GM23248 (cell line): ENCODE data around the gene P4HA1. TPM values are rescaled to one million over a fixed set of nuclear protein-coding genes. Genes with fewer than 3 reads are reported as not detected.
"Not testable (repeated sequence)": the region's sequence is repeated elsewhere in the genome, so short reads cannot be mapped to it uniquely, and the experiment has no call there.

Experiments
- DNase-seq: peaks from one replicate; pipeline ENCODE4 v3.0.0-alpha.2; 2015
- H2AFZ ChIP-seq: fragments of 200-600 bp; sonication (generic); 2 replicates; pipeline ENCODE4 v1.6.1; 2016; ENCODE audit warnings: antibody characterized with exemption
- H3F3A ChIP-seq: fragments of 200-600 bp; sonication (generic); 2 replicates; pipeline ENCODE4 v1.6.1; 2016; ENCODE audit warnings: mild to moderate bottlenecking, antibody characterized with exemption, mixed run types; ENCODE audit not compliant: insufficient read depth
- H3K27ac ChIP-seq: fragments of 200-600 bp; sonication (generic); 2 replicates; pipeline ENCODE4 v1.5.1; 2016; ENCODE audit warnings: mild to moderate bottlenecking
- H3K27me3 ChIP-seq: fragments of 200-600 bp; sonication (generic); replicated peaks from 2 replicates; pipeline ENCODE4 v1.6.1; 2016; ENCODE audit warnings: mild to moderate bottlenecking; ENCODE audit not compliant: insufficient read depth
- H3K36me3 ChIP-seq: fragments of 200-600 bp; sonication (generic); 2 replicates; pipeline ENCODE4 v1.6.1; 2016; ENCODE audit warnings: low read depth, mild to moderate bottlenecking
- H3K4me1 ChIP-seq: fragments of 200-600 bp; sonication (generic); 2 replicates; pipeline ENCODE4 v1.6.1; 2016; ENCODE audit warnings: mild to moderate bottlenecking; ENCODE audit not compliant: insufficient read depth
- H3K4me2 ChIP-seq: fragments of 200-600 bp; sonication (generic); one replicate; pipeline ENCODE4 v1.6.1; 2016; ENCODE audit warnings: mild to moderate bottlenecking; ENCODE audit not compliant: unreplicated experiment
- H3K4me3 ChIP-seq: fragments of 200-600 bp; sonication (generic); 2 replicates; pipeline ENCODE4 v1.5.1; 2016; ENCODE audit warnings: mild to moderate bottlenecking
- H3K79me2 ChIP-seq: fragments of 200-600 bp; sonication (generic); 2 replicates; pipeline ENCODE4 v1.6.1; 2016; ENCODE audit warnings: mild to moderate bottlenecking; ENCODE audit not compliant: insufficient read depth
- H3K9ac ChIP-seq: fragments of 200-600 bp; sonication (generic); 2 replicates; pipeline ENCODE4 v1.6.1; 2016; ENCODE audit warnings: mild to moderate bottlenecking
- H3K9me2 ChIP-seq: fragments of 200-600 bp; sonication (generic); 2 replicates; pipeline ENCODE4 v1.6.1; 2016; ENCODE audit warnings: mixed run types, mild to moderate bottlenecking, moderate library complexity; ENCODE audit not compliant: insufficient read depth
- H3K9me3 ChIP-seq: fragments of 200-600 bp; sonication (generic); one replicate; pipeline ENCODE4 v1.6.1; 2017; ENCODE audit warnings: low read depth
- H4K20me1 ChIP-seq: fragments of 200-600 bp; sonication (generic); 2 replicates; pipeline ENCODE4 v1.6.0; 2016; ENCODE audit not compliant: insufficient read depth
- EZH2 ChIP-seq: fragments of 200-600 bp; sonication (generic); IDR thresholded peaks from 2 replicates; pipeline ENCODE4 v1.6.1; 2018; ENCODE audit warnings: antibody characterized with exemption, mild to moderate bottlenecking; ENCODE audit not compliant: insufficient read depth, poor library complexity, severe bottlenecking
- EZH2phosphoT487 ChIP-seq: fragments of 200-600 bp; sonication (generic); IDR thresholded peaks from 2 replicates; pipeline ENCODE4 v1.6.1; 2018; ENCODE audit warnings: antibody characterized with exemption, moderate library complexity, mild to moderate bottlenecking, low read depth; ENCODE audit not compliant: insufficient read depth
- WGBS, 2 experiments: methylation state at CpG; one replicate each; pipeline ENCODE4 v1.1.6; 2015 to 2017; ENCODE audit warnings: low lambda C conversion rate in 2 of 2, low coverage in 1 of 2; ENCODE audit errors: missing lambda C conversion rate in 2 of 2; 5-methylcytosine and 5-hydroxymethylcytosine counted together
- in situ Hi-C: fragments of 300-500 bp; cut with MboI; formaldehyde crosslinking; loops from 2 replicates; pipeline ENCODE4 v1.15.0; 2020
- polyA plus RNA-seq: library from polyadenylated mRNA; unstranded; fragments of >200 nt; fragmentation: Nextera tagmentation; extraction: Ambion mirVana; gene quantifications from 2 replicates; pipeline ENCODE4 v1.2.1, GENCODE V29; 2016
- total RNA-seq: library from RNA; depleted of rRNA; stranded (reverse); fragments of >200 nt; shearing (Covaris generic); gene quantifications from 2 replicates; pipeline ENCODE4 v1.2.3, GENCODE V29; 2014

The P4HA1 gene
- total and polyA plus RNA-seq, 2 experiments from 2014 or later: 363 to 387 TPM

DNA sequence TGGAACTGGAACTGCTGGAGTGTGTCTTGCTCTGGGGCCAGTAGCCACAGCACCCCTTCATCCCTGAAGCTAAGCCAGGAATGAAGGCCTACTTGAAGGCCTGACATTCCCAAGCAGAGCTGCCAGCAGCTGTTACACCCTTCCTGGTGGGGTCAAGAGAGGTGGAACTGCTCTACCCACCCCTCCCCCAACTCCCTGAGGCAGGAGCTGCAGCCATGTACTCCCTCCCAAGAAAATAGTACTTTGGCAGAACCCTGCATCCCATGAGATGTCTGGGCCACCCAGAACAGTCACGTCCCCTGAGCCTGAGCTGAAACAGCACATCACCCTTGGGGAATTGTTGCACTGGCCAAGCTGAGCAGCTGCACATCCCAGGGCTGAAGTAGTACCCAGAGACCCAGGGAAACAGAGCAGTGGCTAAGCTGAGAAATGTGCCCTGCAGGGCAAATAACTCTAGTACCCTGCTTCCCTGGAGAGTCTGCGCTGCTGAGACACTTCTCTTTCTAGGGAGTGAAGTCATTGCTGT lies 78.6 kb downstream of the P4HA1 start:
- no peak overlapping the region for H3K9ac ChIP-seq
- 75 to 84% methylated on average over 2 of the region's 2 CpGs for WGBS, 2 experiments
- H3F3A ChIP-seq: peaks cover 12% of the 10 kb centered on the region; the same call in 1 of the 2 replicates
- no peaks in the 10 kb centered on the region for H3K27me3 ChIP-seq
- TF ChIP-seq EZH2phosphoT487 (no peak), EZH2 (no peak)
- DNase-seq: no peak
- H3K4me1 ChIP-seq: no peaks in the 10 kb centered on the region
- H3K79me2 ChIP-seq: peaks cover 81% of the 10 kb centered on the region
- peaks cover 10% of the 10 kb centered on the region; the same call in 1 of the 2 replicates for H4K20me1 ChIP-seq
- H3K36me3 ChIP-seq: peaks cover 34% of the 10 kb centered on the region
- no peak overlapping the region for H2AFZ ChIP-seq
- H3K9me3 ChIP-seq: no peaks in the 10 kb centered on the region
- no peak overlapping the region for H3K4me2 ChIP-seq
- in situ Hi-C loops: no loop called here
- H3K4me3 ChIP-seq: no peak overlapping the region
- H3K27ac ChIP-seq: no peak overlapping the region
- no peaks in the 10 kb centered on the region for H3K9me2 ChIP-seq

DNA sequence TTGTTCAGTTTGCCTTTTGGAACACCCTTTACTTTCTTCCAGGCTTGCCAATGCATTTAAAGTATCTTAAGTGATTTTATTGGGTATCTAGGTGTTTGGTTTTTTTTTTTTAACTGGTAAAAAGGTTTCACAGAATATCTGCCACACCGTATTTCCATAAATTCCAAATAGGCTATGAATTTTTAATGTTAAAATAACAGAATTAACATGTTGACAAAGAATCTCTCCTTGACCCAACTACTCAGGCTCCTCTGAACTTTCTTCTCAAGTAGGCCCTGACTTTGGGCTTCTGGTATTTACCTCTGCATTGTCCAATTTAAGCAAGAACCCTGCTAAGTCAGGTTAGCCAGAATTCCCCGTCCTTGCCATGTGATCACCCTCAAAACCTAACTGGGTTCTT lies 80.9 kb downstream of the P4HA1 start:
- no peak for DNase-seq
- H3K36me3 ChIP-seq: peaks cover 45% of the 10 kb centered on the region
- H3K9ac ChIP-seq: no peak overlapping the region
- H4K20me1 ChIP-seq: peaks cover 6% of the 10 kb centered on the region; the same call in 1 of the 2 replicates
- no peak overlapping the region for H3K27ac ChIP-seq
- WGBS, 2 experiments: 95 to 97% methylated on average over 2 of the region's 2 CpGs
- no peaks in the 10 kb centered on the region for H3K27me3 ChIP-seq
- no peaks in the 10 kb centered on the region for H3K9me3 ChIP-seq
- TF ChIP-seq EZH2phosphoT487 (no peak), EZH2 (no peak)
- peaks cover 15% of the 10 kb centered on the region; the same call in 1 of the 2 replicates for H3F3A ChIP-seq
- no peak overlapping the region for H3K4me3 ChIP-seq
- in situ Hi-C loops: no loop called here
- no peaks in the 10 kb centered on the region for H3K4me1 ChIP-seq
- no peaks in the 10 kb centered on the region for H3K9me2 ChIP-seq
- H3K4me2 ChIP-seq: no peak overlapping the region
- peaks cover 73% of the 10 kb centered on the region for H3K79me2 ChIP-seq
- no peak overlapping the region for H2AFZ ChIP-seq

DNA sequence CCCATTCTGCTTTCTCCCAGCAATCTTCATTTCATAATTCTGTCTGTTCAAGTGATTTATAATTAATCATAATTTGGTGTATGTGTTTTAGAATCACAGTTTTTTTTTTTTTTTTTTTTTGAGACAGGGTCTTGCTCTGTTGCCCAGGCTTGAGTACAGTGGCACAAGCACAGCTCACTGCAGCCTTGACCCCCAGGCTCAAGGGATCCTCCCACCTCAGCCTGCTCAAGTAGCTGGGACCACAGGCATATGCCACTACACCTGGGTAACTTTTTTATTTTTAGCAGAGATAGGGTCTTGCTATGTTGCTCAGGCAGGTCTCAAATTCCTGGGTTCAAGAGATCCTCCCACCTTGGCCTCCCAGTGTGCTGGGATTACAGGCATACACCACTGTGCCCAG lies 92.8 kb downstream of the P4HA1 start:
- Histone ChIP-seq H2AFZ (no peak overlapping the region), H3K79me2 (no peaks in the 10 kb centered on the region), H3K9me3 (no peaks in the 10 kb centered on the region), H3K9me2 (no peaks in the 10 kb centered on the region), H4K20me1 (no peaks in the 10 kb centered on the region; the same call in 1 of the 2 replicates), H3K4me2 (no peak overlapping the region), H3K27ac (no peak overlapping the region), H3K9ac (no peak overlapping the region), H3K4me3 (no peak overlapping the region), H3K36me3 (peaks cover 83% of the 10 kb centered on the region), H3K4me1 (no peaks in the 10 kb centered on the region), H3F3A (0 out of 2 replicates have a peak, but pooled peaks cover 3% of the 10 kb centered on the region), H3K27me3 (no peaks in the 10 kb centered on the region)
- in situ Hi-C loops: no loop called here
- DNase-seq: no peak
- no peak for TF ChIP-seq EZH2phosphoT487
- no peak for TF ChIP-seq EZH2

- H3F3A ChIP-seq: peaks cover 11% of the 10 kb centered on the region; the same call in 1 of the 2 replicates
- no peaks in the 10 kb centered on the region for H3K4me1 ChIP-seq
- no peaks in the 10 kb centered on the region for H3K27me3 ChIP-seq
- H3K9ac ChIP-seq: no peak overlapping the region
- DNase-seq: no peak
- no peak overlapping the region for H3K27ac ChIP-seq
- H3K79me2 ChIP-seq: no peaks in the 10 kb centered on the region
- no peaks in the 10 kb centered on the region for H3K9me3 ChIP-seq
- no peak overlapping the region for H3K4me2 ChIP-seq
- H3K9me2 ChIP-seq: no peaks in the 10 kb centered on the region
- WGBS, 2 experiments: 96 to 98% methylated on average over 3 of the region's 3 CpGs
- no peak overlapping the region for H2AFZ ChIP-seq
- no peak for TF ChIP-seq EZH2phosphoT487
- no peak for TF ChIP-seq EZH2
- H3K36me3 ChIP-seq: peaks cover 60% of the 10 kb centered on the region
- no peak overlapping the region for H3K4me3 ChIP-seq
- in situ Hi-C loops: no loop called here
- no peaks in the 10 kb centered on the region; the same call in 1 of the 2 replicates for H4K20me1 ChIP-seq
Observed at GRCh38 chr10:73000973-73001372, 95.7 kb downstream of the P4HA1 start.

DNA sequence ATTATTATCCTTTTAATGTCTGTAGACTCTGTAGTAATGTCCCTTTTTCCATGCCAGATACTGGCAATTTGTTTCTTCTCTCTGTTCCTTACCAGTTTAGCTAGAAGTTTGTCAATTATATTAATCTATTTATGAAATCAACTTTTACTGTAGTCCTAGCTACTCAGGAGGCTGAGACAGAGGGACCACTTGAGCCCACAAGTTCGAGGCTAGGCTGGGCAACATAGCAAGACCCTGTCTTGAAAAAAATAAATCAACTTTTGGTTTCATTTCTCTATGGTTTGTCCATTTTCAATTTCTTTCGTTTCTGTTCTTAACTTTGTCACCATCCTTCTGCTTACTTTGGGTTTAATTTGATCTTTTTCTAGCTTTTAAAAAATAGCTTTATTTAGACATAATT lies 99.6 kb downstream of the P4HA1 start:
- H2AFZ ChIP-seq: no peak overlapping the region
- no peak overlapping the region for H3K9ac ChIP-seq
- H3K4me2 ChIP-seq: no peak overlapping the region
- peaks cover 14% of the 10 kb centered on the region; the same call in 1 of the 2 replicates for H3F3A ChIP-seq
- no peaks in the 10 kb centered on the region for H3K4me1 ChIP-seq
- no peaks in the 10 kb centered on the region for H3K79me2 ChIP-seq
- H3K9me2 ChIP-seq: no peaks in the 10 kb centered on the region
- in situ Hi-C loops: no loop called here
- H3K36me3 ChIP-seq: peaks cover 26% of the 10 kb centered on the region
- H3K4me3 ChIP-seq: no peak overlapping the region
- no peaks in the 10 kb centered on the region for H3K27me3 ChIP-seq
- H4K20me1 ChIP-seq: no peaks in the 10 kb centered on the region; the same call in 1 of the 2 replicates
- DNase-seq: no peak
- H3K9me3 ChIP-seq: no peaks in the 10 kb centered on the region
- 100% methylated on average over 2 of the region's 2 CpGs for WGBS, 2 experiments
- TF ChIP-seq EZH2phosphoT487: no peak
- no peak for TF ChIP-seq EZH2
- H3K27ac ChIP-seq: no peak overlapping the region

DNA sequence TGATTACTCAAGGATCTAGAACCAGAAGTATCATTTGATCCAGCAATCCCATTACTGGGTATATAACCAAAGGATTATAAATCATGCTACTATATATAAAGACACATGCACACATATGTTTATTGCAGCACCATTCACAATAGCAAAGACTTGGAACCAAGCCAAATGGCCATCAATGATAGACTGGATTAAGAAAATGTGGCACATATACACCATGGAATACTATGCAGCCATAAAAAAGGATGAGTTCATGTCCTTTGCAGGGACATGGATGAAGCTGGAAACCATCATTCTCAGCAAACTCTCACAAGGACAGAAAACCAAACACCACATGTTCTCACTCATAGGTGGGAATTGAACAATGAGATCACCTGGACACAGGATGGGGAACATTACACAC lies 101.2 kb downstream of the P4HA1 start:
- in situ Hi-C loops: not testable (repeated sequence)

DNA sequence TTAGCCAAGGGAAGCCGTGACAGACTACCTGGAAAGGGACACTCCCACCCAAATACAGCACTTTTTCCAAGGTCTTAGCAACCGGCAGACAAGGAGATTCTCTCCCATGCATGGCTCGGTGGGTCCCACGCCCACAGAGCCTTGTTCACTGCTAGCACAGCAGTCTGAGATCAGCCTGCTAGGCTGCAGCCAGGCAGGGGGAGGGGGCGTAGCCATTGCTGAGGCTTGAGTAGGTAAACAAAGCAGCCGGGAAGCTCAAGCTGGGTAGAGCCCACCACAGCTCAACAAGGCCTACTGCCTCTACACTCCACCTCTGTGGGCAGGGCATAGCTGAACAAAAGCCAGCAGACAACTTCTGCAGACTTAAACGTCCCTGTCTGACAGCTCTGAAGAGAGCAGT lies 106.9 kb downstream of the P4HA1 start:
- H3K9ac ChIP-seq, H3K9me3 ChIP-seq, H3K9me2 ChIP-seq, H2AFZ ChIP-seq, H3K4me2 ChIP-seq, H3K4me3 ChIP-seq, H4K20me1 ChIP-seq, H3K27ac ChIP-seq, in situ Hi-C loops, H3K79me2 ChIP-seq, H3K4me1 ChIP-seq, H3K27me3 ChIP-seq, DNase-seq: not testable (repeated sequence)
- WGBS, 2 experiments: 78 to 87% methylated on average over 7 of the region's 7 CpGs
- H3F3A ChIP-seq: peaks cover 43% of the 10 kb centered on the region
- peaks cover 13% of the 10 kb centered on the region for H3K36me3 ChIP-seq

More for the DNA sequence above, 101.2 kb downstream of the P4HA1 start:
- not testable (repeated sequence) for H3K4me2 ChIP-seq, H2AFZ ChIP-seq, H3K9me2 ChIP-seq, H3K4me1 ChIP-seq, H3K4me3 ChIP-seq, H3K9ac ChIP-seq, H3K79me2 ChIP-seq, H3K9me3 ChIP-seq, DNase-seq, H3K27ac ChIP-seq, H3K27me3 ChIP-seq, H4K20me1 ChIP-seq
- Histone ChIP-seq H3F3A (peaks cover 18% of the 10 kb centered on the region; the same call in 1 of the 2 replicates), H3K36me3 (peaks cover 26% of the 10 kb centered on the region)
